T-helper 2 cell (primary cell): ENCODE measurements around the gene DOCK9.
"Not testable (repeated sequence)": the region's sequence is repeated elsewhere in the genome, so short reads cannot be mapped to it uniquely, and the experiment has no call there.

Experiments
- DNase-seq, 5 experiments: peaks; one replicate each; pipeline versions ENCODE4 v3.0.0 to v3.0.0-alpha.2; 2012 to 2022

The DOCK9 gene

DNA sequence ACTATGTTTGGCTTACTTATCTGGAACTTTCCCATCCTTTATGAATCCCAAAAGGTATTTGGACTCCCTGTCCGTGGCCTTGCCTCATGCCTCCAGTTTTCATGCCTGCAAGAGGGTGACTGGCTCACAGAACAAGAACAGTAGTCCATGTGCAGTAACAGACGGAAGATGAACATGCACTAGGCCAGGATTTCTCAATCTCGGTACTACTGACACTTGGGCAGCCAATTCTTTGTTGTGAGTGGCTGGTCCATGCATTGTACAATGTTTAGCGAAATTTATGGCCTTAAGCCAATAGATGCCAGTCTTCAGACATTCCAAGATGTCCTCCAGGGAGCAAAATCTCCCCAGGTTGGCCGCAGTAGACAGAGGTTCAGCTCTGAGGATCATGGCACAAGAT is 61.9 kb downstream of the DOCK9 start:
- no peak for DNase-seq

DNA sequence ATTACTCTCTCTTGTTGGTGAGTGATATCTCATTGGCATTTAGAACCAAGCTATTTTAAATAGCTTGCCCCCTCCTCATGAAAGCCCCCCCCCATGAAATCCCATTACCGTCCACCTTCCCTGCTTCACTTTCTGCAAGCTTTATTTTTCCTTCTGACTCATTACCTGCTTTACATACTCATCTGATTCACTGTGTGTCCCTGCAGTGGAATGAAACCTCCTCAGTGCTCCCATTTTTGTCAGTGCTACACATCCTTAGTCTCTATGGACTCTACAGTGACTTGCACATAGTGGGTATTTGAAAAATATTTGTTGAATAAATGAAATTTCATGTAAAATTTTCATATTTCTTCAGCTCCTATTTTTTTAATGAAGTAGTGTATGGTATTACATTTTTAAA is 62.3 kb downstream of the DOCK9 start:
- DNase-seq = no peak

DNA sequence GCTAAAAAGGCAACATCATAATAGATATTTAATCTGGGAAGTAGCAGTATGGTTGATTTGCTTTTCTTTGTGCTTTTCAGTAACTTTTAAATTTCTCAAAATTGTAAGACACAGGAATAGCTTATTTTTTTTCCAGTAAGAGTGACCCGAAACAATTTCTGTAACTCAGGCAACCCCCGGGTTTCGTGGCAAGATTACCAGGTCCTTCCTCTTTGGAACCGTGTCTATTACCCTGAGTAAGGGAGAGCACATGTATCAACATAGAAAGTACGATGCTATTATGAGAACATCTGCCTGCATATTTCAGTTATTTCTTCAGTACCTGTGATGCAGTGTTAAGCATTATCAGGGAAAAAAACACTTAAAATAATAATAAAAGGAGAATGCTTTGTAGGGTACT is 64.1 kb downstream of the DOCK9 start:
- no peak for DNase-seq

DNA sequence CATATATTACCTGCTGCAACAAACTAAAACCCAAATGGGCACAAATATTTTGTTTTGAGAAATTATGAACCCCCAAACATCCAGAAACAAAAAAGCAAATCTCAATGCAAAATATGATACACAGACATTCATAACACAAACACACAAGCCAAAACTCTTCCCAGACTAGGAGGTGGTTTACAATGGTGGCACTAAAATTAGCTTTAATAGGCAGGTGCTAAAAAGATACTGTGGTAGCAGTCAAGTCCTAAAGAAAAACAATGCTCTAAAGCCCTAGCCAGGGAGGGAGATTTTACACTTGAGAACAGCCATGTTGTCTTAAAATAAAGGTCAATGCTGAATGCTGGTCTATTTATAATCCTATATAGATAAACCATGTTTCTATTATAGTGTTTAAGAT is 65.0 kb downstream of the DOCK9 start:
- DNase-seq = no peak

DNA sequence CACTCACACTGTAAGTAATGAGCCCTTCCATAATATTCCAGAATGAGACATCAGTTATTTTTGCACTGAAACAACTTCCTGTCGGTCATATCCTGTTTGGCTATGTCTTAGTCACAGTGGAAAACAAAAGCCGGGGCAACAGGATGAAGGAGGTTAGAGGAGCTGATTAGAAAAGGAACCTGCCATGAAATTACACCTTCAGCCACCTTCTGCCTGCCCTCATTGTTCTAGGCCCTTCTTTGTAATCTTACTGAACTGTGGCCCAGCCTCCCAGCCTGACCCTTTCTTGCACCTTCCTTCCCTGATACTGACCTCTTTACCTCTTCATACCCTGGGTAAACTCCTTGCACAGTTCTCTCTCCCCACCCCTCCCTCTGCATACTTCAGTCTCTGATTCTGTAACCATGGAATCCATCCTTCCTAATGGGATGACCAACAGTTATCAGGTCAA is 67.3 kb downstream of the DOCK9 start:
- DNase-seq = peak in 1 of 5 experiments; percentile 75

DNA sequence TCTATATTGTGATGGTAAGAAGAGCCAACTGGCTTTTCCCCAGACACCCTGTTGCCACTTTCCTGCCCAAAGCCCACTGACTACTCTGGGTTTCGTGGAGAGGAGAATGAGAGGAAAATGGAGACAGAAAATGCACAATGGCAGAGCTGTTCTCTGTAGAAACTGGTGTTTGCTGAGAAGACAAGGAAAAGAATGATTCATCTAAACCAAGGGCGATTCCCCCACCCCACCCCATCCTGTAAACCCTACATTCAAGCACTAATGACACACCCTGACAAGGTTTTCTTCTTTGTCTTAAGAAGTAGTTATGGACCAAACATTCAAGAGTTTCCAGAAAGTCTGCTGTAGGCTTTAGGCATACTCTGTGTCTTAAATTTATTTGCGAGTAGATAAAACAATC is 68.8 kb downstream of the DOCK9 start:
- DNase-seq = no peak

DNA sequence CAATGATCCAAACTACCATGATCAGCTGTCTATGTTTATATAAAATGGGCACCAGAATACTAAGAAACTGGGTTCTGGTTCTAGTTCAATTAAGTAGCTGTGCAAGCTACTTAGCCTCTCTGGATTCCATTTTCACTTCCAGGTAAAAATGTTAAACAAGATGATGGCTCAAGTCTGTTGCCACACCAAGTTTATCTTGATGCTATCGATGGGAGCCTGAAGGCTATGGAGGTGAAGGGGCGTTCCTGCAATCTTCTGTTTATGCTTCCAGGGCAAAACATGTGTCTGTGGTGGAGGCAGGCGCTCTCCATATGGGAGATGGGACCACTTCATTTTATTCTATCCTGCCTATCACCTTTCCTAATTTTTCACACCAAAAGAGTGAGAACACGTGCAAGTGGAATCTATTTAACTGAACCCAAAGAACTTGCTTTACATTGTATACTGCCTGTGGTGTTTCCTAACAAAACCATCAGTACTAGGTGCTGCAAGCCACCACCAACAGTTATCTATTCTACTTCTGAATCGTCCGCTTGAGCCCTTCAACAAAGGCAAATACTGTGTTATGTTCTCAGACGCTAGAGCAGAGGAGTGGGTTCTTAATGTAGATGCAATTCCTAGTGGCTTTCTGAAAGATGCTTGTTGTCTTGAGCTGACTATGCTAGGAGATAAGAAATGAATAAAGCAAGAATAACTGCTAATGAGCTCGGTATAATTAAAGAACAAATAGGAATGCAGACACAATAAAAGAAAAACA is 70.9 kb downstream of the DOCK9 start:
- DNase-seq = no peak

DNA sequence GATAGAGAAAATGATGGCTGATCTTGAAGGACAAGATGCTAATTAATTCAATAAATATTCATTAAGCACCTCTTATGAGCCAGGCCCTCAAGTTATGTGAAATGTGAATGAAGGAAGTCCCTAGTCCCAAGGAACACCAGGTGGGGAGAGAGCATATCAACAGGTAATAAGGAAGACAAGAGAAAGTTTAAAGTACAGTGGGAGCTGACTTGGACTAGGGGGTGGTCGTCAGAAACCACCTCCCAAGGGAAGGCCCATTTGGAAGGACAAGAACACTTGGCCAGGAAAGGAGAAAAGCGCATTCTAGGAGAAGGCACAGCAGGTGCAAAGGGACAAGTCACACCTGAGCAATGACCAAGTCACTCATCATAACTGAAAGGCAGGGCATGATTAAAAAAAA is 72.7 kb downstream of the DOCK9 start:
- no peak for DNase-seq

DNA sequence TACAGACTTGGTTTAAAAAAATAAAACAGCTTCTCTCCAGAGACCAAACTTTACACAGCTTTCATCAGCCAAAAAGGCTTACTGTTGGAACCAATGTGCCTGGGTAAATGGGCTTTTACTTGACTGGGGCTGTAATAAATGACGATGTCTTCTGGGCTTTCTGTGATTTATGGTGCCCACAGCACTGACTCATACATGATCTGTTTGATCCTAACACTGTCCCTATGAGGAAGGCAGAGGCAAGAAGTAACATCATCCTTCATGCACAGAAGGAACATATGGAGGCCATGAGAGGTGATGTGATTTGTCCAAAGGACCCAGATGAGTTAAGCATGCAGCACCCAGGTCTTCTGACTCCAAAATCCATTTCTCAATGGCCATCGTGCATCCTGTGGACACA is 77.4 kb downstream of the DOCK9 start:
- no peak for DNase-seq

DNA sequence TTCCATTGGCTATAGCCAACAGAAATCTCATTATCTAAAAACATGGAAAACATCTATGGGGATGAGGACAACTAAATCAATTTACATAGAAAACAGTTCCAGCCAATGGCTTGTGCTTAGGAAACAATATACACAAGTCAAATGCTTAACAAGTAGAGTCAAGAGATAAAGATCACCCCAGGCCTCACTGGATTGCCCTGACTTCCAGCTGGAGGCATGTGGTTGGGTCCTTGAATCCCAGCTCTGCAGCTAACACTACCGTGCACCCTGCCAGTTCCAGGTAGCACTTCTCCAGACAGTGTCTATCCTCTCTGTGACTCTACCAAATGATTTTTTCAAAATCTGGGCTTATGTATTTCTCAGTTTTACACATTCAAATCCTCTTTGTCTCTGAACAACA is 80.2 kb downstream of the DOCK9 start:
- no peak for DNase-seq

DNA sequence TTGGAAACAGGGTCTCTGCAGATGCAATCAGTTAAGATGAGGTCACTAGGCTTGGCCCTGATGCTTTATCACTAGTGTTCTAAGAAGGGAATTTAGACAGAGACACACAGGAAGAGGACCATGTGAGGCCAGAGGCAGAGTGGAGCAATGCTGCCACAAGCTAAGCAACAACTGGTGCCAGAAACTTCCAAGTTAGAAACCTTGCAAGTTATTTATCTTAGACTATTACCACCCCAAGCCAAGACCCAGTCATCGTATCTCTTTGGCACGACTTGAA is 81.1 kb downstream of the DOCK9 start:
- DNase-seq = no peak

DNA sequence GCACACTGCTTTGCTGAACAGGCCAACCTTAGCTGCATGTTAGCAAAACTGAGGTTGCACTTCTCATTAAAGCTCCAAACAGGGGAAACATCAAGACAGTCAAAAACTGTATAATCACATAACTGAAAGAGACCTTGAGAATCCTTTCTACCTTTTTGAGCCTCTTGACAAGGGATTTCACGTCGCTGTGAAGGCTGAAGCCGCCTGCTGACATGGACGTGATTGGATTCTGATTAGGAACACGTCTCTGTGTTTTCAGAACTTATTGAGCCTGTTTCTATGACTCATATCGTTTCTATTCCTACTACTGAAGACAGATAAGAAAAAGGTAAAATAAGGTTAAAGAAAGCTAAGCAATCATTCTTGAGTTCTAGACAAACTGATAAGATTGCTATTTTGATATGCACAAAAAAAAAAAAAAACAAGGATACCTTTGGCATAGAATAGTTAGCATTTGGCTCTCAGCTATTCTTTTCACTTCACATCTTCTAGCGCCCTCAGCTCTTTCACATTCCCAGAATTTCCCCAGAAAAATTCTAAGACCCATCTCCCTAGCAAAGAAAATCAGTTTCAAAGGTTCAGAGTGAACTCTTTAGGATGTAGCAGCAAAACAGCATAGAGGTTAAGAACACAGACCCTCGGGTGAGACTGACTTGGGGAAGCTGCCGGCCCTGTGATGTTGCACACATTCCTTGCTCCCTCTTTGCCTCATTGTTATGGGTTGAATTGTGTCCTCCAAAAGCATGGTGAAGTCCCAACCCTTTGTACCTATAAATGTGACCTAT is 81.6 kb downstream of the DOCK9 start:
- peak in 1 of 5 experiments; percentile 32 for DNase-seq

DNA sequence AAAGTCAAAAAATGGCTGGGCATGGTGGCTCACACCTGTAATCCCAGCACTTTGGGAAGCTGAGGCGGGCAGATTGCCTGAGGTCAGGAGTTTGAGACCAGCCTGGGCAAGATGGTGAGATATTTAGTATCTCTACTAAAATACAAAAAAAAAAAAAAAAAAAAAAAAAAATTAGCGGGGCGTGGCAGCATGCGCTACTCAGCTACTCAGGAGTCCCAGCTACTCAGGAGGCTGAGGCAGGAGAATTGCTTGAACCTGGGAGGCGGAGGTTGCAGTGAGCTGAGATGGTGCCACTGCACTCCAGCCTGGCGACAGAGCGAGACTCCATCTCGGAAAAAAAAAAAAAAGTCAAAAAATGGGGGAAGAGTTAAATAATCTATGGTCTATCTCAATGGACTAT is 83.0 kb downstream of the DOCK9 start:
- not testable (repeated sequence) for DNase-seq

DNA sequence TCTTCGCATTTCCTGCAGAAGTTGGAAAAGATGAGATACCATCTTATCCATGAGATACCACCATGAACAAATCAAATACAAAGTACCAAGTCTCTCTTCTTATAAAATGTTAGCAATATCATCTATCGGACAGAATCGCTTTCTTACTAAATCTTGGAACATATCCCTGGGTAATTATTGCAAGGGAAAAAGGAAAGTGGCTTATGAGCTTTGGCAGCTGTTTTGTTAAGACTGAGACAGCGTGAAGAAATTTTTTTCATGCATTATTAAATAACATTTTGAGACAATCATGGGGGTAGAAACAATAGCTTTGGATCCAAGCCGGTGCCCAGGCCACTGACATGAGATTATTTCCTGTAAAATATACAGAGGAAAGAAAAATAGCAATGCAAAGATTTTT is 84.5 kb downstream of the DOCK9 start:
- no peak for DNase-seq

DNA sequence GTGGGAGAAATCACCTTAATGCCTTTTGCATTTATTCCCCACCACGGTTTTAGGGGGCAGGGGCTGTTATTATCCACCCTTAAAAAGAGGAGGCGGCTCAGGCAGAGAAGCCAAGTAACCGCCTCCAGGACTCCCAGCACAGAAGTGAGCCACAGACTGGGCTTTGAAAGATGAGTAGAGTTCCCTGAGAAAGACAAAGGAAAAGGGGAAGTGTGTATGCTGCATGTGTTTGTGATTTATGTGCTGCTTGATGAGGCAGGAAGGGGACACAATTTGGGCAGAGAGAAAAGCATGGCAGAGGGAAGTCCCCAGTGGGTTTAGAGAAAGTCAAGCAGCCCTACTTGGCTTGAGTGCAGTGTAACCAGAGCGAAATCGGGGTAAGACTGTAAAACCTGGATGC is 85.0 kb downstream of the DOCK9 start:
- DNase-seq = no peak

DNA sequence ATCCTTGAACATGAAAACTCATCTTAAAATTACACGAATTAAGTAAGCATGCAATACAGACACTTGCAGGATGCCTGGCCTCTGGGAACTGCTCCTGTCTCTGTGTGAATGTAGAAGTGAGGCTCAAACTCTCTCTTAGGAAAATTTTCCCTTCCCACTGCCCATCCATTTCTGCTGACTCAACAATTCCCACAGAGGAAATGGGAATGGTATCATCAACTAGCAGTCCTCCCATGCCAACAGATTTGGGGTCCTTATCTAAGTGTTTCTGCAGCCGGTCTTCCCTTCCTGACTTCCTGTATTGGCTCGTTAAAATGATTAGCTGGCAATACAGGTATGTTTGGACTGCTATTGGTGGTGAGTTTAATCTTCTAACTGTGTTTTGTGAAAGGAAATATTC is 85.8 kb downstream of the DOCK9 start:
- no peak for DNase-seq

DNA sequence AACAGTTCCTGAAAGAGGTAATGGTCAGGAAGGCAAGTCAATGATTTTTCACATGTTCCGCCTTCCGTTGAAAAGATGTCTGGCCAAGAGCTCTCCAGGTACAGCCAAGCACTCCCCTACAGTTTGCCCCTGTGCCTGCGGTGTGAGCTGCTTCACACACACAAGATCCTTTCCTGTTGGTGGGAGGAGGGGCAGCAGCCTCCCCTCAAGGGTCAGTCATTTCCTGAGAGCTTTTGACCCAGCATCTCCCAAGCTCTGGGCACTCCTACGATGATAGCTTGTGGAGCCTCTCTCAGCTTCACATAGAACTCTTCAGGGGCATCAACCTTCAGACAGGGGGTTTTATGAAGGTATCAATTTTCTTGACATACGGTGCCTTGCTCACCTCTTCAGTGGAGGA is 86.9 kb downstream of the DOCK9 start:
- no peak for DNase-seq

DNA sequence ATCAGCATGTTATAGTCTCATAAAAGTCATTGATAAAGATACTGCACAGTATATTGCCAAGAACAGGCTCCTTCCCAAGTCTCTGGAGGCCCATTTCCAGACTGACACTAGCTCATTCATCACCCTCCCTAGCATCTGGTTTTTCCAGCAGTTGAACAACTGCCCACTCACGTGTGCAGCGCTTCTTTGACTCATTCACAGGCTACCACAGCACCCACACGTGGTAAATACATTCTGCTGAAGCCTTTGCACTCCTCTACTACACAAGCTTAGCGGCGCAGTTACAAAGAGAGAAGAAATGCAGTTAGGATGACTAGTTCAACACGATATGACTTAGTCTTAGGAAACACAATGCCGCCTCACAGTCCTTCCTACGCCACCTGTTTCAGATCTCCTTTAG is 87.7 kb downstream of the DOCK9 start:
- peak in 2 of 5 experiments; percentile 39 to 60 for DNase-seq

DNA sequence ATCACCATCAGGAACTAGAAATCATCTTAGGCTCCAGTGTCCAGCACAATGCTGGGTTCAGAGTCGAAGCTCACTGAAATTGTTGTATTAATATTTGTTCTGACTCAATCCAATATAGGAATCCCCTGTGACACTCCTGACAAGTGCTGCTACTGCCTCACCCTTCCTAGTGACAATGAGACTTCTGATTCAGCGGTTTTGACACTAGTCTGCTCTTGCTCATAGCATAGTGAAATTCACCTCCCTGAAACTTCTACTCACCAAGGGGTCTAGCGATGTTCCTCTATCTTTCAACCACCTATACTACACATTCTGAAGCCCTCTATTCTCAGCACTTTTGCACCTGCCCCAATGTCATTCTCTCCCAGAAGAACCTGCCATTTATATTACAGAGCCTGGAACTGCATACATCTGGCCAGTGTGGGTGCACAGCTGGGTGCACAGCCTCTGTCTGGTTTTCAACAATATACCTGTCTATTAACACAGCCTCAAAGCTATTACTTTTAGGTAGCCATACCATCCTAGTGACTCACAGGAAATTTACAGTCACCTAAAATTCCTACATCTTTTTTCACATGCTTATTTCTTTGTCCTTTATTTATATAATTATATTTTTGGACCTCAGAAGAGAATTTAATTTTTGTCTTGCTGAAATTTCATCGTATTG is 88.3 kb downstream of the DOCK9 start:
- no peak for DNase-seq

DNA sequence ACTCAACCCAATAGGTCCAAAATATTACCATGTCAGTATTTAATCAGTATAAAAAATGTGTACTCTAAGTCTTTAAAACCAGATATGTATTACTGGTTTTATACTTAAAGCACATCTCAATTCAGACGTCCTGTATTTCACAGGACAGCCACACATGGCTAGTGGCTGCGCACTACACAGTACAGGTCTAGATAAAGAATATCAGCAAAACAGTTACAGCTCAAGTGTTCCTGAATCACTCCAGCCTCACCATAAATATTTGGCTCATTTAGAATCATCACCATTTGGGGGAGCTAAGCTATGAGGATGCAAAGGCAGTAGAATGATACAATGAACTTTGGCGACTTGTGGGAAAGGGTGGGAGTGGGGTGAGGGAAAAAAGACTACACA is 89.0 kb downstream of the DOCK9 start:
- no peak for DNase-seq

DNA sequence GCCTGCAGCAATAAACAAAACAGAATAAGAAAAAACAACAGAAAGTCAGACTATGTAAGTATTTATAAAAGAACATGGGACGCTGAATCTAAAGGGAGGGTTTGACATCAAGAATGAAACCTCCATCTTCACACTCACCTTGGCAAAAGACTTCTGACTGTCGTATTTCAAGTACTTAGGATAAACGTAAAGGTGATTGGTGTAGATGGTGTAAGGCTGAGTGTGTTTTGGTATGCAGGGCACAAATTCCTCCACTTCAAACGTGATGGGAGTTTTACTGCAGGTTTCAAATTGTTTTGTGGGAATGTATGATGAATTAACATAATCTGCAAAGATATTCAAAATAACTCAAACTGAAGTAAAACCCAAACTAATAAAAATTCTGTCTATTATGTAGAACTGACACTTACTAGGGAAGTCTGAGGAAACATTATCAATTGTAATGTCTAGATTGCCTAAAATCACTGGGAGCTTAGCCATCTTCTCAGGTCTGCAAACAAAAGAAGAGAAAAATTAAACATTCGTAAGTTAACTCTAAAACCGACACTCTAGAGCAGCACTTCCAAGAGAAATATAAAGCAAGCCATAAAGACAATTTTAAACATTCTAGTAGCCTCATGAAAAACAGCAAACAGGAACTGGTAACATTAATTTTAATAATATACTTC is 89.5 kb downstream of the DOCK9 start:
- no peak for DNase-seq

DNA sequence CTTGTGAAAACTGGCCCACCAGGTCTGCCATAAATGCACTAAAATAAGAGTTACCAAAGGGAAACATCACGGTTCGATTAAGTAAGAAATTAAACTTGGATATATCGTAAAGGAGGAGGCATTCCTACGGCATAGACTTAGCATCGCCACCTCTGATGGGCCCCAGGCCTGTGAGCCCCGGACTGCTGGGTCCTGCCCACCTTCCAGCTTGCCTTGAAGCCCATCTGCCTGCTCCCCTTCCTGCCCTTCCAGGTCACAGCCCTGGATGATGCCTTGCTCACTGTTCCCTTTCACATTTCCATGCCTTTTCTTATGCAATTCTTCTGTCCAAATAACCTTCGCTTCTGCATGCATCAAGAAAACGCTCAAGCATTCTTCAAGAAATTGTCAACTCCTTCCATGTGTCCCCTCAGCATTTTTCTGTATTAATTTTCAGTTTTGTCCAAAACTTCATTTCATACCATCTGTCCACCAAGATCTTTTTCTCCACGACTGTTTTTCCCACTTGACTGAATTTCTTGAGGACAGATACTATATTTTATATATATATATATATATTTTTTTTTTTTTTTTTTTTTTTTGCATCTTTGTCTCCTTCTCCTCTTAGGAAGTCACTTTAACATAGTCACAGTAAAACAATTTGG is 91.2 kb downstream of the DOCK9 start:
- DNase-seq = no peak

DNA sequence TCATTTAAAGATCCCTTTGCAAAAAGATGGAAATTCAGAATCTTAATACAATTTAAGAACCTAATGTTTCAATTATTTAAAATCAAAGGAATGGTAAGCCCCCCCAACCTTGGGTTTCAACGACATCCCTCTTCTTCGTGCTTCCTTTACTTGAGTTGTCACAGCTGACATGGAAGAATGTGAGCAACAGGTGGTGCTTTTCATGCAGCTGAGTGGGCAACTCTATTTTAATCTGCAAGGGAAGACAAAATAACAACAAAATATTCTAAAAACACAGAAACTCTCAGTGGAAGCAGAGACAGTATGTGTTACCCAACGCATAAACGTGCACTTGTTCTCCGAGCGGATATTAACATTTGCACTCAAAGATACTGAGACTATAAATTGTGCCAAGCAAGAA is 92.3 kb downstream of the DOCK9 start:
- no peak for DNase-seq
